ENCODE data around the gene PDZRN3. TPM values are rescaled to one million over a fixed set of nuclear protein-coding genes. Genes with fewer than 3 reads are reported as not detected.

The PDZRN3 gene
- total and polyA plus RNA-seq, 2 of the 13 experiments (the other 11 are each of a cell fraction or from before 2014, with no cell fraction given): not detected

DNA sequence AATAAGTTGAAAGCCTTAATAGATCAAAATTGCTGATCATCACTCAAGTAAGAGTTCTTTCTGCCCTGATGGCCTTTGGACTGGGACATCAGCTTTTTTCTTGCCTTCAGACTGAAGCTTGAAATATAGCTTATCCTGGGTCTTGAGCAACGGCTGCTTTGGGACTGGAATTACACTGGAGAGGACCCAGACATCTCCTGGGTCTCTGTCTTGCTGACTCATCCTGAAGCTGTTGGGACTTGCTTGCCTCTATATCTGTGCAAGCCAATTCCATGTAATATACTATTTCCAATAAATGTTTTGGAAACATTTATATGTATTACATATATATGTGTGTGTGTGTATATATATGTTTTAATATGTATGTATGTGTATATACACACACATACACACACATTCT is 260.2 kb downstream of the PDZRN3 start:
- in situ Hi-C loops (cut with HindIII; ENCODE audit: extremely low pct_ligation_motif_present, low pct_unique_long_range_greater_than_20kb): no loop called here
- ChIA-PET CTCF (ENCODE audit: low intra/inter-chr PET ratio, low total read pairs) (no interaction called here), POLR2A (no interaction called here)
- no peak overlapping the region for H3K9ac ChIP-seq (ENCODE audit: insufficient read depth, low read depth, low read length)
- DNase-seq (ENCODE audit: low spot score) (no peak), ATAC-seq (no peak), FAIRE-seq (no peak)
- intact Hi-C loops (cut with micrococcal nuclease; ENCODE audit: unreplicated experiment): no loop called here
- no peak overlapping the region for H3K4me3 ChIP-seq (replicated peaks in 1 of 3; ENCODE audit: insufficient read depth in 1 of 3, low read depth in 2 of 3, low read length in 3 of 3)
- H3K36me3 ChIP-seq (replicated peaks in 1 of 2; ENCODE audit: control insufficient read depth in 1 of 2, insufficient read depth in 2 of 2, low read length in 2 of 2): no peaks in the 10 kb centered on the region
- no TSS peak for BruUV-seq (replicated peaks)
- no peaks in the 10 kb centered on the region for H3K4me1 ChIP-seq (ENCODE audit: insufficient read depth, low read length)
- H3K9me3 ChIP-seq (ENCODE audit: low read length): no peaks in the 10 kb centered on the region
- H3K4me2 ChIP-seq (ENCODE audit: low read depth, low read length): no peak overlapping the region
- no peaks in the 10 kb centered on the region; a peak in 1 of 5 replicates for H3K27me3 ChIP-seq (ENCODE audit: control insufficient read depth in 1 of 2, insufficient read depth in 2 of 2, low read length in 2 of 2)
- no peak overlapping the region for H3K27ac ChIP-seq (ENCODE audit: extremely low read length, insufficient read depth, low read length)
- TF ChIP-seq ZNF251 (CRISPR knock-in tag; IDR thresholded peaks at IDR 0.05) (no peak), MEF2D (CRISPR knock-in tag; IDR thresholded peaks at IDR 0.05) (no peak), SYNCRIP (IDR thresholded peaks at IDR 0.05; ENCODE audit: insufficient read depth, low read depth, low read length) (no peak), ZNF569 (CRISPR knock-in tag; IDR thresholded peaks at IDR 0.05; ENCODE audit: borderline replicate concordance) (no peak), KDM1A (CRISPR knock-in tag; IDR thresholded peaks at IDR 0.05) (no peak)
- TF ChIP-seq, protein P1, sequence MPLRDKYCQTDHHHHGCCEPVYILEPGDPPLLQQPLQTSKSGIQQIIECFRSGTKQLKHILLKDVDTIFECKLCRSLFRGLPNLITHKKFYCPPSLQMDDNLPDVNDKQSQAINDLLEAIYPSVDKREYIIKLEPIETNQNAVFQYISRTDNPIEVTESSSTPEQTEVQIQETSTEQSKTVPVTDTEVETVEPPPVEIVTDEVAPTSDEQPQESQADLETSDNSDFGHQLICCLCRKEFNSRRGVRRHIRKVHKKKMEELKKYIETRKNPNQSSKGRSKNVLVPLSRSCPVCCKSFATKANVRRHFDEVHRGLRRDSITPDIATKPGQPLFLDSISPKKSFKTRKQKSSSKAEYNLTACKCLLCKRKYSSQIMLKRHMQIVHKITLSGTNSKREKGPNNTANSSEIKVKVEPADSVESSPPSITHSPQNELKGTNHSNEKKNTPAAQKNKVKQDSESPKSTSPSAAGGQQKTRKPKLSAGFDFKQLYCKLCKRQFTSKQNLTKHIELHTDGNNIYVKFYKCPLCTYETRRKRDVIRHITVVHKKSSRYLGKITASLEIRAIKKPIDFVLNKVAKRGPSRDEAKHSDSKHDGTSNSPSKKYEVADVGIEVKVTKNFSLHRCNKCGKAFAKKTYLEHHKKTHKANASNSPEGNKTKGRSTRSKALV (CRISPR knock-in tag; IDR thresholded peaks at IDR 0.05): no peak
- TF ChIP-seq, protein P2, sequence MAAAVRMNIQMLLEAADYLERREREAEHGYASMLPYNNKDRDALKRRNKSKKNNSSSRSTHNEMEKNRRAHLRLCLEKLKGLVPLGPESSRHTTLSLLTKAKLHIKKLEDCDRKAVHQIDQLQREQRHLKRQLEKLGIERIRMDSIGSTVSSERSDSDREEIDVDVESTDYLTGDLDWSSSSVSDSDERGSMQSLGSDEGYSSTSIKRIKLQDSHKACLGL (CRISPR knock-in tag; IDR thresholded peaks at IDR 0.05): no peak
- no peaks in the 10 kb centered on the region for H3K79me2 ChIP-seq (ENCODE audit: insufficient read depth, low read length)
- H4K20me1 ChIP-seq (ENCODE audit: insufficient read depth, low read length): no peaks in the 10 kb centered on the region
- 14% methylated on average over 1 of the region's 1 CpG for WGBS (ENCODE audit: low lambda C conversion rate)
- no peak overlapping the region for H2AFZ ChIP-seq (ENCODE audit: low read length)

DNA sequence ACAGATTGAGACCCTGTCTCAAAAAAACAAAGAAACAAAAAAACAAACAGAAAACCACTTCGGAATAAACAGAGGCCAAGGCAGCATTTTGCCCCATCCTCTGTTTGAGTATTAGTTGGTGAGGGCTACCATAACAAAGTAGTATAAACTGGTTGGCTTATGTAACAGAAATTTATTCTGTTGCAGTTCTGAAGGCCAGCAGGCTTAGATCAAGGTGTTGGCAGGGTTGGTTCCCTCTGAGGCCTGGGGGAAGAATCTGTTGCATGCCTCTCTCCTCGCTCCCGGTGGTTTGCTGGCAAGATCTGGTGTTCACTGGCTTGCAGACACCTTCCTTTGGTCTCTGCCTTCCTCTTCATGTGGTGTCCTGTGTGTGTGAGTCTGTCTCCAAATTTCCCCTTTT is 261.6 kb downstream of the PDZRN3 start:
- Histone ChIP-seq H3K79me2 (ENCODE audit: insufficient read depth, low read length) (no peaks in the 10 kb centered on the region), H4K20me1 (ENCODE audit: insufficient read depth, low read length) (no peaks in the 10 kb centered on the region)

More for the DNA sequence above, 261.6 kb downstream of the PDZRN3 start:
- FAIRE-seq: no peak
- H3K27me3 ChIP-seq (ENCODE audit: control insufficient read depth in 1 of 2, insufficient read depth in 2 of 2, low read length in 2 of 2): no peaks in the 10 kb centered on the region; a peak in 1 of 5 replicates
- CTCF ChIA-PET (ENCODE audit: low intra/inter-chr PET ratio, low total read pairs): no interaction called here
- in situ Hi-C loops (cut with HindIII; ENCODE audit: extremely low pct_ligation_motif_present, low pct_unique_long_range_greater_than_20kb): no loop called here
- no peak for DNase-seq (ENCODE audit: low spot score)
- H3K4me2 ChIP-seq (ENCODE audit: low read depth, low read length): no peak overlapping the region
- ATAC-seq: no peak
- H3K4me1 ChIP-seq (ENCODE audit: insufficient read depth, low read length): no peaks in the 10 kb centered on the region
- no peak overlapping the region for H3K27ac ChIP-seq (ENCODE audit: extremely low read length, insufficient read depth, low read length)
- BruUV-seq (replicated peaks): no TSS peak
- no peak overlapping the region for H3K4me3 ChIP-seq (replicated peaks in 1 of 3; ENCODE audit: insufficient read depth in 1 of 3, low read depth in 2 of 3, low read length in 3 of 3)
- H3K9ac ChIP-seq (ENCODE audit: insufficient read depth, low read depth, low read length): no peak overlapping the region
- H3K36me3 ChIP-seq (replicated peaks in 1 of 2; ENCODE audit: control insufficient read depth in 1 of 2, insufficient read depth in 2 of 2, low read length in 2 of 2): no peaks in the 10 kb centered on the region
- intact Hi-C loops (cut with micrococcal nuclease; ENCODE audit: unreplicated experiment): no loop called here
- POLR2A ChIA-PET: no interaction called here
- TF ChIP-seq ELF1 (CRISPR knock-in tag; IDR thresholded peaks at IDR 0.05): no peak
- TF ChIP-seq PTBP1 (IDR thresholded peaks at IDR 0.05; ENCODE audit: low read depth, low read length, poor library complexity, severe bottlenecking): no peak
- TF ChIP-seq FOXC1 (CRISPR knock-in tag; IDR thresholded peaks at IDR 0.05; ENCODE audit: borderline replicate concordance): no peak
- TF ChIP-seq SP140L (CRISPR knock-in tag; IDR thresholded peaks at IDR 0.05; ENCODE audit: borderline replicate concordance): no peak
- no peak for TF ChIP-seq GABPA (IDR thresholded peaks at IDR 0.05; ENCODE audit: low read depth, low read length)
- TF ChIP-seq GABPA (CRISPR knock-in tag; IDR thresholded peaks at IDR 0.05; ENCODE audit: low read depth): no peak
- no peak for TF ChIP-seq TCF7L2 (IDR thresholded peaks at IDR 0.05; ENCODE audit: low read depth, low read length)
- H2AFZ ChIP-seq (ENCODE audit: low read length): no peak overlapping the region
- no peaks in the 10 kb centered on the region for H3K9me3 ChIP-seq (ENCODE audit: low read length)
- 90% methylated on average over 1 of the region's 3 CpGs for WGBS (ENCODE audit: low lambda C conversion rate)

Data from HepG2 (cell line).